HEK293T (cell line): ENCODE results near the gene RPP38.

ENCODE experiments used
- FOXM1 ChIP-seq: fragments of 450-650 bp; IDR thresholded peaks from 2 replicates; pipeline ENCODE4 v1.6.1; 2017; ENCODE audit warnings: mild to moderate bottlenecking, borderline replicate concordance
- SP1 ChIP-seq: fragments of 450-650 bp; IDR thresholded peaks from 2 replicates; pipeline ENCODE4 v1.6.1; 2017
- TARDBP ChIP-seq: fragments of 450-650 bp; IDR thresholded peaks from 2 replicates; pipeline ENCODE4 v1.6.1; 2016
- ZNF384 ChIP-seq: fragments of 450-650 bp; IDR thresholded peaks from 2 replicates; pipeline ENCODE4 v1.6.1; 2016

DNA sequence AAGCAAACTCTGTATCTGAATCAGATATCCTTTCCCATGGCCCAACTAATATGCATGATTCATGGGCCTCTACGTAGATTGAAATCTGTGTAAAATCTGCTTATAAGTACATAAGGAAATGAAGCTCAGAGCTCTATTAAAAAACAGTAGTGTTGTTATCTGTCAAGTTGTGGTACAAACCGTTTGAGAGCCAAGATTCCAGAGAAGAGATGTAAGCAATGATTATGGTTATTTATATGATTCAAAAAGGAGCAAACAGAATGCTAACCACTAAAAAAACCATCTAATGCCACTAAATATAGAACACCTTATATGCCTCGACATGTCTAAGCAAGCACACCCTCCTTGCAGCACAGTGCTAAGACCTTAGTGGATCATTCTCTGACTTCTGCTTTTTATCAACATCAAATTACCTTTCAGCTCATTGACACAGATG is 26.6 kb downstream of the RPP38 start:
- TF ChIP-seq SP1 (no peak), ZNF384 (no peak), TARDBP (no peak), FOXM1 (no peak)
